Transverse colon (tissue), 3 donors: ENCODE measurements around the gene CLEC3B.
"Not testable (repeated sequence)": the region's sequence is repeated elsewhere in the genome, so short reads cannot be mapped to it uniquely, and the experiment has no call there.

ENCODE experiments used
- EP300 ChIP-seq: sonication (generic); formaldehyde crosslinking; IDR thresholded peaks from one replicate; pipeline ENCODE4 v1.6.1; 2017; ENCODE audit warnings: antibody characterized with exemption, low read depth
- POLR2A ChIP-seq: fragments of 450-650 bp; IDR thresholded peaks from one replicate; pipeline ENCODE4 v1.6.1; 2016; ENCODE audit warnings: antibody characterized with exemption, mild to moderate bottlenecking, moderate library complexity
- TF ChIP-seq, protein P1 (sequence below), 5 experiments: fragments of 200-600 bp in 3 of 5; fragments of 450-650 bp in 2 of 5; sonication (generic) in 3 of 5; IDR thresholded peaks; 1 replicate in 2 of 5; 2 replicates in 3 of 5; pipeline ENCODE4 v1.5.1; 2016 to 2017; ENCODE audit warnings: antibody characterized with exemption in 5 of 5, inconsistent platforms in 3 of 5, mild to moderate bottlenecking in 2 of 5, moderate library complexity in 1 of 5

DNA sequence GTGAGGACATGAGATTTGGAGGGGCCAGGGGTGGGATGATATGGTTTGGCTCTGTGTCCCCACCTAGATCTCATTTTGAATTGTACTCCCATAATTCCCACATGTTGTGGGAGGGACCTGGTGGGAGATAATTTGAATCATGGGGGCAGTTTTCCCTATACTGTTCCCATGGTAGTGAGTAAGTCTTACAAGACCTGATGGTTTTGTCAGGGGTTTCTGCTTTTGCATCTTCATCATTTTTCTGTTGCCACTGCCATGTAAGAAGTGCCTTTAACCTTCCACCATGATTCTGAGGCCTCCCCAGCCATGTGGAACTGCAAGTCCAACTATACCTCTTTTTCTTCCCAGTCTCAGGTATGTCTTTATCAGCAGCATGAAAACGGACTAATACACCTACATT is 52.2 kb downstream of the CLEC3B start:
- TF ChIP-seq, protein P1, sequence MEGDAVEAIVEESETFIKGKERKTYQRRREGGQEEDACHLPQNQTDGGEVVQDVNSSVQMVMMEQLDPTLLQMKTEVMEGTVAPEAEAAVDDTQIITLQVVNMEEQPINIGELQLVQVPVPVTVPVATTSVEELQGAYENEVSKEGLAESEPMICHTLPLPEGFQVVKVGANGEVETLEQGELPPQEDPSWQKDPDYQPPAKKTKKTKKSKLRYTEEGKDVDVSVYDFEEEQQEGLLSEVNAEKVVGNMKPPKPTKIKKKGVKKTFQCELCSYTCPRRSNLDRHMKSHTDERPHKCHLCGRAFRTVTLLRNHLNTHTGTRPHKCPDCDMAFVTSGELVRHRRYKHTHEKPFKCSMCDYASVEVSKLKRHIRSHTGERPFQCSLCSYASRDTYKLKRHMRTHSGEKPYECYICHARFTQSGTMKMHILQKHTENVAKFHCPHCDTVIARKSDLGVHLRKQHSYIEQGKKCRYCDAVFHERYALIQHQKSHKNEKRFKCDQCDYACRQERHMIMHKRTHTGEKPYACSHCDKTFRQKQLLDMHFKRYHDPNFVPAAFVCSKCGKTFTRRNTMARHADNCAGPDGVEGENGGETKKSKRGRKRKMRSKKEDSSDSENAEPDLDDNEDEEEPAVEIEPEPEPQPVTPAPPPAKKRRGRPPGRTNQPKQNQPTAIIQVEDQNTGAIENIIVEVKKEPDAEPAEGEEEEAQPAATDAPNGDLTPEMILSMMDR (IDR thresholded peaks at IDR 0.05), result not testable (repeated sequence)
- not testable (repeated sequence) for TF ChIP-seq EP300, POLR2A
